CD4-positive, alpha-beta T cell treated with Interleukin-2 at 100 ng/mL for 4 hours (primary cell): ENCODE measurements around the gene IFT57.
"Not testable (repeated sequence)": the region's sequence is repeated elsewhere in the genome, so short reads cannot be mapped to it uniquely, and the experiment has no call there.

ENCODE experiments used
- DNase-seq: peaks from one replicate; pipeline ENCODE4 v3.0.0-alpha.2; 2020; ENCODE audit warnings: low spot score

IFT57 gene

DNA sequence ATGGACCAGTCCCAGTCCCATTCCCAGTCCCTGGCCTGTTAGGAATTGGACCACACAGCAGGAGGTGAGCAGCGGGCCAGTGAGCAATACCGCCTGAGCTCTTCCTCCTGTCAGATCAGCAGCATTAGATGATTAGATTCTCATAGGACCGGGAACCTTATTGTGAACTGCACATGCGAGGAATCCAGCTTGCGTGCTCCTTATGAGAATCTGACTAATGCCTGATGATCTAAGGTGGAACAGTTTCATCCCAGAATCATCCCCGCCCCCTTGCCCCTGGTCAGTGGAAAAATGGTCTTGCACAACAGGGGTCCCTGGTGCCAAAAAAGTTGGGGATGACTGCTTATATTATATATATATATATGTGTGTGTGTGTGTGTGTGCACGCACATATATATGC, 63.1 kb downstream of the IFT57 start:
- DNase-seq: no peak

DNA sequence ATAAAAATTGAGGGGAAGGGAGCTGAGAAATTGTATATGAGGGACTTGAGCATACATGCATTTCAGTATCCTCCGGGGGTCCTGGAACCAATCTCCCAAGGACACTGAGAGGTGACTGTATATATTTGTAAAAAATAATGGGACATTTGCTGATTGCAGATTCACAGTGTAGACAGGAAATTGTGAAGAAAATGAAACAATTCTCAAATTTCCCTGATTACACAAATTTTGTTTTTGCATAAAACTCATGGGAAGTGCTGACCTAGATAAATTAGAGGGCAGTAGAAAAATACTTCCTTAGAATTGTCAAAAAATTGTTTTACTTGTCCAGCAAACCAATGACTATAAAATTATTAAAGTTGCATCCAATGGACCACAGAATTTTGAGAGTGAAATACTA, 64.0 kb downstream of the IFT57 start:
- no peak for DNase-seq

- DNase-seq: no peak
Observed at GRCh38 chr3:108157273-108157672, 65.0 kb downstream of the IFT57 start.

GRCh38 chr3:108156312-108156853, 65.8 kb downstream of the IFT57 start:
- DNase-seq: no peak

DNA sequence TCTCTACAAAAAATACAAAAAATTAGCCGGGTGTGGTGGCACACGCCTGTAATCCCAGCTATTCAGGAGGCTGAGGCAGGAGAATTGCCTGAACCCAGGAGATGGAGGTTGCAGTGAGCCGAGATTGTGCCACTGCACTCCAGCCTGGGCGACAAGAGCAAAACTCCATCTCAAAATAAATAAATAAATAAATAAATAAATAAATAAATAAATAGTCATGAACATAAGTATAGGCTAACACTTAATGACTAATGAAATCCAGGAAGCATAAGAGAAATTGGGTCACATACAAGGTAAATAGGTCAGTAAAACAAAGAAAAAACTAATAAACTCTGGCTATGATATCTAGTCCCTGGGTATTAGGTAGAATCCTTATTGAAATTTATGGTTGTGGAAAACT, 66.6 kb downstream of the IFT57 start:
- not testable (repeated sequence) for DNase-seq

- peak; percentile 59 for DNase-seq
Observed at GRCh38 chr3:108153451-108153981, 68.7 kb downstream of the IFT57 start.

- DNase-seq: no peak
Observed at GRCh38 chr3:108152274-108152673, 70.0 kb downstream of the IFT57 start.

DNA sequence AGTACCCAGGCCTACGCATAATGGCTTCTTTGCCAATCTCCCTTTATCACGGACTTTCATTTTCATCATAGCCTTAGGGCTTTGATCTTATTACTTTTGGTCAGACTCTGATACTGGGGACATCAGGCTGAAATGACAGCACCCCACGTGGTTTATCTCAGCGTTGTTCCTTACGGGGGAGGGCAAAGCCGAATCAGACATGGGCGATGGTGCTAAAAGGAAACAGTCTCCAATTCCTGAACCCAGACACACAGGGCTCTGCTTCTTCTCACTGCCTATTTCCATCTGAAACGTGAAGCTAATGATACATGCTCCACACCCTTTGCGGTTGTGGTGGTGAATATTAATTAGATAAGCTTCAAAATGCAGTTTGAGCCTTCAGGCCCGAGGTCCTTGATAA, 72.0 kb downstream of the IFT57 start:
- DNase-seq: no peak

- no peak for DNase-seq
Observed at GRCh38 chr3:108146139-108146538, 76.1 kb downstream of the IFT57 start.

DNA sequence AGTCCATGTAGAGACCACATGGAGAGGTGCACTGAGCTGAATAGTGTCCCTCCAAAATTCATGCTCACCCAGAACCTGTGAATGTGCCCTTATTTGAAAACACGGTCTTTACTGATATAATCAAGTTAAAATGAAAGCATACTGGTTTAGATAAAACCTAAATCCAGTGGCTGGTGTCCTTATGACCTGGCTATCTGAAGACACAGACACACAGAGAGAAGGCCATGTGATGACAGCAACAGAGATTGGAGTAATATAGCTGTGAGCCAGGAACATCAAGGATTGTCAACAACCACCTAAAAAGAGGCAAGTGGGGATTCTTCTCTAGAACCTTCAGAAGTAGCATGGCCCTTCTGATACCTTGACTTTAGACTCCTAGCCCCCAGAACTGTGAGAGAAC, 76.6 kb downstream of the IFT57 start:
- no peak for DNase-seq

- no peak for DNase-seq
Observed at GRCh38 chr3:108137460-108137814, 84.8 kb downstream of the IFT57 start.

DNA sequence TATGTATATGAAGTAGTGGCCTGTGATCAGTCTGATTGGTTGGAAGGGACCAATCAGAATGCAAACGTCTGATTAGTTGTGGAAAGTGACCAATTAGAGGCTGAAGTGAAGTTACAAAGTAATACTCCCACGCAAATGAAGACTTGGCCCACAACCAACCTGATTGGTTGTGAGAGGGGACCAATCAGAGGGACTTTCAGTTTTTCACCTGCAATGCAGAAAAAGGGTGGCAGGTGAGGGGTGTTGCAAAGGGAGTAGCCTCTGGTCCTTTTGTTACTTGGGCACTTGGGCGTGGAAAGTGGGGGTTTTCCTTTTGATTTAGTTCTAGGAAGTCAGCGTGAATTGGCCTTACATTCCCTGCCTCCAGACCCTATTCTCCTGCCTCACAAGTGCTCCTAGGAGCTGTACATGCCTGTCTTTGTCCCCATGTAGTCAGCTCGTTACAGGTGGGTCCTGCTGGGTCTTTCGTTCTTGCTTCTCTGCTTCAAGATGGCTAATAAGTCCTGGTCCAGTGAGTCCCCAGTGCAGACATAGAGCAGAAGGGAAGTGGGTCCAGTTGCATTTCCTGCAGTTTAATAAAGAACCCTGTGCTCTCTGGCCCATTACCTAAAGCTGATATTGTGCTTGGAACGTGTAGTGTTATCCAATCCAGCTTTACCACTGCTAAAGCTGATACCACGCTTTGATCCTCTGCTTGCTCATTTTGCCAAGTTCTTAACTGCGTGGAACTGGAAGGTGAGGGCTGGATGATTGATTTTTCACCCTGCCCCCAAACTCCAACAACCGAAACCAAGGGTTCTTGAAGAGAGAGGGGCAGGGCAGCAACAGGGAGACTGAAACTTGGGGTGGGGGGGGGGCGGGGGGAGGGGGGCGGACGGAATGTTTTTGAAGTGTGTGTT, 85.4 kb downstream of the IFT57 start:
- no peak for DNase-seq

- DNase-seq: no peak
Observed at GRCh38 chr3:108134555-108134880, 87.7 kb downstream of the IFT57 start.

- no peak for DNase-seq
Observed at GRCh38 chr3:108133858-108134554, 88.2 kb downstream of the IFT57 start.

DNA sequence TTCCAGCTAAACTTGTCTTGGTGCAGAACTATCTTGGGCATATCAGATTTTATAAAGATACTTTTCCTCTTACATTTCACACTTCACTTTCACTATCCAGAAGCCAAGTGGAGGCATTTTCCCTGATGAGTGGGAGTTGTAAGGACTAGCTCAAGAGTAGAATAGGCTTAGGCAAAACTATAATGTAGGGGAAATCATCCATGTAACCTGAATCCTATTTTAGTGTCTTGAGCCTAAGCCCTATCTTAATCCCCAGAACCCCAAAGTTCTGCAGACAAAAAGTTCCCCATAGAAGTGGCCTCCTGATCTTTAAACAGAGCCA, 89.2 kb downstream of the IFT57 start:
- no peak for DNase-seq

GRCh38 chr3:108131475-108132134, 90.6 kb downstream of the IFT57 start:
- no peak for DNase-seq

DNA sequence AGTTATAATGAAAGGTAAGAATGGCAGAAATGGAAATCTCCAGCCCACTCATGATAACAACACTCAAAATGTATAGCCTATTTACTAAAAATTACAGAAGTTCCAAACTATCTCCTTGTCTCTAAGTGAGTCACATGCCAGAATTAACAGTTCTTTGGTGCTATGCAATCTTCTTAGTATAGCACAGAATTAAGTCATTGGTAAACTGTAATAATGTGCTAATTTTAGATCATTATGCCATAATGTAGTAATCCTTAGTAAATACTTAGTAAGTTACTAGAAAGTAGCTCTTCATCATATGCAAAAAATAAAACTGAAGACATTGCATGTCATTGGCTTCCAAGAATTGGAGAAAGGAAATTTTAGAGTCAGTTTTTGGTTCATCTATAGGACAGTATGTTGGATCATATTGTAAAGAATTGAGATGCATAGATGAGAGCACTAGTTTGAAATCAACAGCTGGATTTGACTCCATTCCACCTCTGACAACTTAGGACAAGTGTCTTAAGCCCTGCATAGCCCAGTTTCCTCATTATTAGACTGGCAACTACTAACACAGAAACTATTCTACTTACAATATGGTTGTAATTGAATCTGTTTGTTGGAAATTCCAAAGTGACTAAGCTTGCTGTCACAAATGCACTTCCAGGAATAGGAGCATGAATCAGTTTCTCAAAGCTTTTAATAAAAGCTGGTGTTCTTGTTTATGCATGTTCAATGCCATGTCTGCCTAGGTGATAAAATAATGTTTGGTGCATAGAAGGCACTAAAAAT, 91.3 kb downstream of the IFT57 start:
- DNase-seq: peak; percentile 62

- no peak for DNase-seq
Observed at GRCh38 chr3:108130236-108130635, 92.0 kb downstream of the IFT57 start.

- DNase-seq: peak; percentile 84
Observed at GRCh38 chr3:108127301-108127988, 94.8 kb downstream of the IFT57 start.

- DNase-seq: no peak
Observed at GRCh38 chr3:108126348-108126747, 95.9 kb downstream of the IFT57 start.

GRCh38 chr3:108125550-108126071, 96.6 kb downstream of the IFT57 start:
- DNase-seq: peak; percentile 65
